Measurements from ENCODE around the gene PCYT2.

GRCh38 chr17:81912441-81913309 lies 1.5 kb upstream of the PCYT2 start:
- no peak for TF ChIP-seq POLR2AphosphoS5 (IDR thresholded peaks at IDR 0.05)
- TF ChIP-seq CTCF (IDR thresholded peaks at IDR 0.05): no peak
- no peak for TF ChIP-seq EP300 (IDR thresholded peaks at IDR 0.05)
